Activated gamma-delta T cell treated with Interleukin-2 at 50 U/mL for 16 hours (primary cell): Measurements from ENCODE around the gene ZNF234.
"Not testable (repeated sequence)": the region's sequence is repeated elsewhere in the genome, so short reads cannot be mapped to it uniquely, and the experiment has no call there.

Experiments used
- DNase-seq: peaks from one replicate; pipeline ENCODE4 v3.0.0-alpha.2; 2020

ZNF234 gene

DNA sequence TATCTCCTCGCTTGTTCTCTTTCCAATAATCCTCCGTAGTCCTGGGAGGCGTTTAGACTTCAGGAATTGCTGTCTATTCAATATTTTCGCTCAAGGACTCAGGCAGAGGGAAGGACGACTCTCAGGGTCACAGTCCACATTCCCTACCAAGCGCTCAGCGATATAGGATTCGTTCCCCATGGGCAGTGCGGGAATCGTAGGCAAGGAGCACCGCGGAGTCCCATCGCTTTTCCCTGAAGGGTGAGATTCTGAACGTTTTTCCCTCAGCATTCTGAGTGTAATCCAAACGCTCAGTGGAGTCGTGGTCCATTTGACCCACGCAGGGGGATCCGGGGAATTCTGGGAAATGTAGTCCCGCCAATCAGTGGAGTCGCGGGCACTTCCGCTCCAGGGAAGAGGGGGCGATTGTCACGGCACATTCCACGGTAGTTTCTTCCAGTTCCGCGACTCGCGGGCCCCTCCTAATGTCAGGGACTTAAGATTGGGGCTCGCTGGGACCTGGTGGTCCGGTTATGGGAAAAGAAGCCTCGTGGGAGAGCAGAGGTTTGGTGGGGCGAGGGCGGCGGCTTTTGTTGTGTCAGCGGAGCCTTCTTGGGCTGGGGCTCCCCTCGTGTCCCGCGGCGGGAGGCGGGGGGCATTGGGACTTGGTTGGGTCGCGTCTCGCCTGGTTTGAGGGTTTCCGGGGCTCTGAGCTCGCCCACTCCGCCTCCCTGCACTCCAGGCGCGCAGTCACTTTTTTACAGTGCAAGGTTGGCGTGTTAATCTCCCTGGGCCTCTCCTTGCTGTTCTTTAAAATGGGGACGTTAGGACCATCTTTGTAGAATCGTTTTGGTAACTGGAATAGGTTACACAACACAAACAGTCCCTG is at the start of gene ZNF234:
Gene ZNF234, plus strand, starts transcription at position 364 of the 868 bp plus-strand sequence. CDS start 3,079 bp downstream, outside the sequence.
- DNase-seq, result peak; percentile 61

DNA sequence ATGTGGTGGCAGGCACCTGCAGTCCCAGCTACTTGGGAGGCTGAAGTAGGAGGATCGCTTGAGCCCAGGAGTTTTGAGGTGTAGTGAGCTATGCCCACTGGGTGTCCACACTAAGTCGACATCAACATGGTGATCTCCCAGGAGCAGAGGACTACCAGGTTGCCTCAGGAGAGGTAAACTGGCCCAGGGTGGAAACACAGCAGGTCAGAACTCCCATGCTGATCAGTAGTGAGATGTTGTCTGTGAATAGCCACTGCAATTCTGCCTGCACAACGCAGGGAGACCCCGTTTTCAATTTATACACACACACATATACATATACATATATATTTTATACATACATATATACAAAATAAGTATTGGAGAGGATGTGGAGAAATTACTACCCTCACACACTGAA is 49.2 kb upstream of the ZNF234 start:
- no peak for DNase-seq

DNA sequence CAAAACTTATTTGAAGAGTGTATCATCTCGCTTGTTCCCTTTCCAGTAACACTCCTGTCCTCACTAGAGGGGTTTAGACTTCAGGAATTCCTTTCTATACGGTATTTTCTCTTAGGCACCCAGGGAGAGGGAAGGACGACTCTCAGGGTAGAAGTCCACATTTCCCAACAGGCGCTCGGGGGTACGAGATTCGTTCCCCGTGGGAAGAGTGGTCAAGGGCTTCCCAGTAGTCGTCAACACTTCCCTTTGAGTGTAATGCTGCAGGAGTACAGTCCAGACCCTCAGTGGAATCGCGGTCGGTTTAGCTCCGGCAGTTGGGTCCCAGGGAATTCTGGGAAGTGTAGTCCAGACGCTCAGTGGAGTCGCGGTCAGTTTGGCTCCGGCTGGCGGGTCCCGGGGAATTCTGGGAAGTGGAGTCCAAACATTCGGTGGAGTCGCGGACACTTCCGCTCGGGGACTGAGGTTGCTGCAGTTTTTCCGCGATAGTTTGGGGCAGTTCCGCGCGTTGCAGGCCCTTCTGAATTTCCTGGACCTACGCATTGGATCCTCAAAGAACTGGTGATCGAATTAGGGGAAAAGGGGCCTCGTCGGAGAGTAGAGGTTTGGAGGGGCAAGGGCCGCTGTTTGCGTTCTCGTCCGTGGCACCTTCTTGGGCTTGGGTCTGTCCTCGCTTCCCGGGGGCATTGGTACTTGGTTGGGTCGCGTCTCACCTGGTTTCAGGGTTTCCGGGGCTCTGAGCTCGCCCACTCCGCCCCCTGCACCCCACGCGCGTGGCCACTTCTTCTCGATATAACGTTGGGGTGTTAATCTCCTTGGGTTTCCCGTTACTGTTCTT is 47.2 kb upstream of the ZNF234 start, which contains the start of gene ZNF224:
Gene ZNF224, plus strand, starts transcription at position 431 of the 835 bp plus-strand sequence. CDS start 3,513 bp downstream, outside the sequence.
- DNase-seq, result peak; percentile 84

DNA sequence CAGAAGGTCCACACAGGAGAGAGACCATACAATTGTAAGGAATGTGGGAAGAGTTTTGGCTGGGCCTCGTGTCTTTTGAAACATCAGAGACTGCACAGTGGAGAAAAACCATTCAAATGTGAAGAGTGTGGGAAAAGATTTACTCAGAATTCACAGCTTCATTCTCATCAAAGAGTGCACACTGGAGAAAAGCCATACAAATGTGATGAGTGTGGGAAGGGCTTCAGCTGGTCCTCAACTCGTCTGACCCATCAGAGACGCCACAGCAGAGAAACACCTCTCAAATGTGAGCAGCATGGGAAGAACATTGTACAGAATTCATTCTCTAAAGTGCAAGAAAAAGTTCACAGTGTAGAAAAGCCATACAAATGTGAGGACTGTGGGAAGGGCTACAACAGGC is 33.6 kb upstream of the ZNF234 start:
- no peak for DNase-seq

DNA sequence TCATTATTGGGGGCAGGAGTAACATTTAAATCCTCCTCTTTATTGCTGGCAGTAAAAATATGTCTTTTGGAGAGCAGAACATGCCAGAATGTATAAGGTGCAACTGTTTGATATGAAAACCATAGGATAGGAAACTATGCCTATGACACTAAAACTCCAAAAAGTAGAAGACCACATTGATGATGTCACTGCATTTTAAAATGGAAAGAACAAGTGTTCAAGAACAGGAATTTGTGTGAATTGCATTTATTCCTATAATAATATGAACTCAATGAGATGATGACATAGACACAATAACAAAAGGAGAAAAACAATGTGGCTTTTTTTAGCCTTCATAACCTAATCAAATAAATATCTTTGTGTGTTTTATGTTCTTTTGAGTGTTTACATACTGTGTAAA is 31.9 kb upstream of the ZNF234 start:
- DNase-seq, result no peak

DNA sequence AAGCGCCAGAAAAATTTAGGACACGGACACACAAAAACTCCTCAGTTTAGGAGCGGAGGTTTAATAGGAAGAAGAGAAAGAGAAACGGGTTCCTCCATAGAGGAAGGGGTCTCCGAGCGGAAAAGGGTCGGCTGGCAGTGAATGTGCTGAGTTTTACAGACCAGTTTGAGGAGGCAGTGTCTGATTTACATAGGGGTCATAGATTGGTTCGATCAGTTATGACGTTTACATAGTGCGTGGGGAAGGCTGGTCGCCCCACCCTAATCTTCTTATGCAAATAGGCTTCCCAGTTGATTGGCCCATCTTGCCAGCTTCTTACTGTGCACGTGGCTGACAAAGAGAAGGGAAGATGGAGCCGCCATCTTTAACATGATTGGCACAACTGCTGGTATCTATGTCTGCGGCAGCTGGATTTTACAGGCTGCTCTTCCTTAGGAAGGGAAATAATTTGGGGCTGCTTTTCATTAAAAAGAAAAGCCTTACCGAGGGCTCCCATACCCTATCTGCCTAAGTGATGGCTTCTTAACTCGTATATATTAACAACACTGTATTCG is 29.4 kb upstream of the ZNF234 start:
- no peak for DNase-seq

DNA sequence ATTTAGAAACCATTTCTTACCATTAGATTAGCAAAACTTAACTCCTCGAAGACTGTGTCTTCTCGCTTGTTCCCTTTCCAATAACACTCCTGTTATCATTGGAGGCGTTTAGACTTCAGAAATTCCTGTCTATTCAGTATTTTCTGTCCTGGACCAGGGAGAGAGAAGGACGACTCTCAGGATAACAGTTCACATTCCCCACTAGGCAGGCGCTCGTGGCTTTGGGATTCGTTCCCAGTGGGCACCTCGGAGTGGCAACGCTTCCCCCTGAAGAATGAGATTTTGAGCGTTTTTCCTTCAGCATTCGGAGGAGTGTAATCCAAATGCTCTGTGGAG is 28.6 kb upstream of the ZNF234 start:
- no peak for DNase-seq

DNA sequence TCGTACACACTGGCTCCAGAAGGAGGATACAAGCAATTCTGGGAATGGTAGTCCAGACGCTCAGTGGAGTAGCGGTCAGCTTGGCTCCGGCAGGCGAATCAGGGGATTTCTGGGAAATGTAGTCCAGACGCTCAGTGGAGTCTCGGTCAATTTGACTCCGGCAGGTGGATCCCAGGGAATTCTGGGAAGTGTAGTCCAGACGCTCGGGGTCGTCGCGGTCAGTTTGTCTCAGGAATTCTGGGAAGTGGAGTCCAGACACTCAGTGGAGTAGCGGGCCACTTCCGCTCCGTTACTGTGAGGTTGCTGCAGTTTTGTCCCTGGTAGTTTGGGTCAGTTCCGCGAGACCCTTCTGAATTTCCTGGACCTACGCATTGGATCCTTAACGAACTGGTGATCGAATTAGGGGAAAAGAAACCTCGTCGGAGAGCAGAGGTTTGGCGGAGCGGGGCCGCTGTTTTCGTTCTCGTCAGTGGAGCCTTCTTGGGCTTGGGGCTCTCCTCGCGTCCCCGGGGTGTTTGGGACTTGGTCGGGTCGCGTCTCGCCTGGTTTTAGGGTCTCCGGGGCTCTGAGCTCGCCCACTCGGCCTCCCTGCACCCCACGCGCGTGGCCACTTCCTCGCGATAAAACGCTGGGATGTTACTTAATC is 28.1 kb upstream of the ZNF234 start, which contains the start of gene ZNF225:
Gene ZNF225, plus strand, starts transcription at position 262 of the 646 bp plus-strand sequence. CDS start 2,429 bp downstream, outside the sequence.
- peak; percentile 81 for DNase-seq

DNA sequence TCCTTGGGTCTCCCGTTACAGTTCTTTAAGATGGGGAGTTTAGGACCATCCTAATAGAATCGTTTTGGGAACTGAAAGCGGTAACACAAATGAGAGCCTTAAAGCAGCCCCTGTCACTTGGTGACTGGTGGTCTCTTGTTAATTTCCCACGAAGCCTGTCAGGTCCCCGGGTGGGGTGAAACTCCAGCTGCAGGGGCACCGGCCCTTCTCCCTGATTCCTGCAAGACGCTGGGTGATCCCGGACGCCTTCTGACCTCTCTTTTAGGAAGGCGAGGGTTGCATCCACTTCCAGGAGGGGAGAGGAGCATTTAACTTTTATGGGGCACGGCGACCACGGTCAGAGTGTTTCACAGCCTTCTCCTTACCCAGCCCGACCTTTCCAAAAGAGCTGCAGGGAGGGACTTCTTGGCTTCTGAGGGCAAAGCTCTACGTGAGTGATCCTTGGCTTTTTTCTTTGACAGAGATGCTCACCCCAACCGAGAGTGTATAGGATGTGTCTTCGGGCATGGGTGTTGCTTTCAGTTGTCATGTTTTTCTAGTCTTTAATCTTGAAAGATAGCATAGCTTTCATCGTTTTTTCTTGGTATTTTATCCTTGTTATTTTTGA is 27.5 kb upstream of the ZNF234 start:
- no peak for DNase-seq

DNA sequence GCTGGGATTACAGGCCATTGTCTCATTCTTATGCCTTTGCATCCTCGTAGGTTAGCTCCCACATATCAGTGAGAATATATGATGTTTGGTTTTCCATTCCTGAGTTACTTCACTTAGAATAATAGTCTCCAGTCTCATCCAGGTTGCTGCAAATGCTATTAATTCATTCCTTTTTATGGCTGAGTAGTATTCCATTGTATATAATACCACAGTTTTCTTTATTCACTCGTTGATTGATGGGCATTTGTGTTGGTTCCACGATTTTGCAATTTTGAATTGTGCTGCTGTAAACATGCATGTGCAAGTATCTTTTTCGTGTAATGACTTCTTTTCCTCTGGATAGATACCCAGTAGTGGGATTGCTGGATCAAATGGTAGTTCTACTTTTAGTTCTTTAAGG is 20.2 kb upstream of the ZNF234 start:
- not testable (repeated sequence) for DNase-seq

DNA sequence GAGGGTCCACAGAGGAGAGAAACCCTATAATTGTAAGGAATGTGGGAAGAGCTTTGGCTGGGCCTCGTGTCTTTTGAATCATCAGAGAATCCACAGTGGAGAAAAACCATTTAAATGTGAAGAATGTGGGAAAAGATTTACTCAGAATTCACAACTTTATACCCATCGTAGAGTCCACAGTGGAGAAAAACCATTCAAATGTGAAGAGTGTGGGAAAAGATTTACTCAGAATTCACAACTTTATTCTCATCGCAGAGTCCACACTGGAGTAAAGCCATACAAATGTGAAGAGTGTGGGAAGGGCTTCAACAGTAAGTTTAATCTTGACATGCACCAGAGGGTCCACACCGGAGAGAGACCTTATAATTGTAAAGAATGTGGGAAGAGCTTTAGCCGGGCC is 9.4 kb upstream of the ZNF234 start:
- DNase-seq, result no peak

DNA sequence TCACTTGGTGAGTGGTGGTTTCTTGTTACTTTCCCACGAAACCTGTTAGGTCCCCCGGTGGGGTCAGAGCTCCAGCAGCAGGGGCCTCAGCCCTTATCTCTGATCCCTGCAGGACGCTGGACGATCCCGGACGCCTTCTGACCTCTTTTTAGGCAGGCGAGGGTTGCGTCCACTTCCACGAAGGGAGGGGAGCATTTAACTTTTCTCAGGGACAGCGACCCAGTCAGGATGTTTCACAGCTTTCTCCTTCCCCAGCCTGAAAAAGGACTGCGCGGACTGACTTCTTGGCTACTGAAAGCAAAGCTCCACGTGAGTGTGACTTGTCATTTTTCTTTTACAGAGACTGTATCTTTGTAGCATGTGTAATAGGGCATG is 692 bp downstream of the ZNF234 start:
- DNase-seq, result no peak

DNA sequence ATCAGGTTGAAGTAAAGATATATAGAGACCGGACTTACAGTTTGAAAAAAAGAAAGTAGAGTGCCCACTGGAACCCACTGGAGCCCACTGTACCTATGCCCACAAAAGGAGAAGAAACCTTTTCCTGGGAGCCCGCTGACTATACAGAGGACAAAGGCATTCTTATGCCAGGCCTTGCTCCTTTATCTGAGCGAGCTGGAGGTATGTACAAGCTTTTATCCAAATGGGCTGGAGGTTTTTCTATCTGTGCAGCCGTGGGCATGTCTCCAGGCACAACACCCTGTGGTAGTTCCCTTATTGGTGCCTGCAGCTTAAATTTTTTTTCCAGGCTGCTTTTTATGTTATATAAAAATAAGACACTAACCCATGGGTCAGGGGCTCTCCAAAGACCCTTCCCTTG is 8.4 kb downstream of the ZNF234 start:
- no peak for DNase-seq

DNA sequence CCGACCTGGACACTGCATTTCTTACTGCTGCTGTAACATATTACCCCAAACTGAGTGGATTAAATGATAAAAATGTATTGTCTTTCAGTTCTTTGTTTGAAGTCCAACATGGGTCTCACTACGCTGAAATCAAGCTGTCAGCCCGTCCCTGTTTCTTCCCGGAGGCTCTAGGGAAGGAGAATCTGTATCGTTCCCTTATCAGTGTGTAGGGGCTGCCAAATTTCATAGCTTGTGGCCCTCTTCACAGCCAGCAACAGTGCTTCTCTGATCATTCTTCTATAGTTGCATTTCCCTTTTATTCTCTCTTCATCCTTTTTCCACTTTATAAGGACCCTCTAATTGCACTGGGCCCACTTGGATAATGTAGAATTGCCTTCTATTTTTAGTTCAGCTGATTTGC is 10.1 kb downstream of the ZNF234 start:
- DNase-seq, result no peak

DNA sequence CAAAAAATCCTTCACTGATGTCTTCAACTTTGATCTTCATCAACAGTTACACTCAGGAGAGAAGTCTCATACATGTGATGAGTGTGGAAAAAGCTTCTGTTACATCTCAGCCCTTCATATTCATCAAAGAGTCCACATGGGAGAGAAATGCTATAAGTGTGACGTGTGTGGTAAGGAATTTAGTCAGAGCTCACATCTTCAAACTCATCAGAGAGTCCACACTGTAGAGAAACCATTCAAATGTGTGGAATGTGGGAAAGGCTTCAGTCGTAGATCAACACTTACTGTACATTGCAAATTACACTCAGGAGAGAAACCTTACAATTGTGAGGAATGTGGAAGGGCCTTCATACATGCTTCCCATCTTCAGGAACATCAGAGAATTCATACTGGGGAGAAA is 15.1 kb downstream of the ZNF234 start:
- DNase-seq, result no peak

DNA sequence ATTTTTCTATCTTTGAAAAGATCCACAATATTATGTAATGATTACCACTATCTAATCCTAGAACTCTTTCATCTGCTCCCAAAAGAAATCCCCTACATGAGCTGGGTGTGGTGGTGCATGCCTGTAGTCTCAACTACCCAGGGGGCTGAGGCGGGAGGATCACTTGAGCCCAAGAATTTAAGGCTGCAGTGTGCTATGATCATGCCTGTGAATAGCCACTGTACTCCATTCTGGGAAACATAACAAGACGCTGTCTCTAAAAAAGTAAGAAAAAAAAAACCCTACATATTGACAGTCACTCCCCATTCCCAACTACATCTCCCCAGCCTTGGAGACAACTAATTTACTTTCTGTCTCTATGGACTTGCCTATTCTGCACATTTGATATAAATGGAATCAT is 22.4 kb downstream of the ZNF234 start:
- DNase-seq, result no peak

DNA sequence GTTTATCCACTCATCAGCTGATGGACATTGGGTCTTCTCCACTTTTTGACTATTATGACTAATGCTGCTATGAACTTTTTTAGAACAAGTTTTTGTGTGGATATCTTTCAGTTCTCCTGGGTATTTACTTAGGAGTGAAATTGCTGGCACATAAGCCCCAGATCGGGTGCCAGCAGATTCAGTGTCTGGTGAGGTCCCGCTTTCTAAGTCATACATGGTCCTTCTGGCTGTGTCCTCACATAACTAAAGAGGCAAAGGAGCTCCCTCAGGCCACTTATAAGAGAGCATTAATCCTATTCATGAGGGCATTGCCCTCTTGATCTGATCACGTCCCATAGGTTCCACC is 22.9 kb downstream of the ZNF234 start:
- DNase-seq, result no peak

DNA sequence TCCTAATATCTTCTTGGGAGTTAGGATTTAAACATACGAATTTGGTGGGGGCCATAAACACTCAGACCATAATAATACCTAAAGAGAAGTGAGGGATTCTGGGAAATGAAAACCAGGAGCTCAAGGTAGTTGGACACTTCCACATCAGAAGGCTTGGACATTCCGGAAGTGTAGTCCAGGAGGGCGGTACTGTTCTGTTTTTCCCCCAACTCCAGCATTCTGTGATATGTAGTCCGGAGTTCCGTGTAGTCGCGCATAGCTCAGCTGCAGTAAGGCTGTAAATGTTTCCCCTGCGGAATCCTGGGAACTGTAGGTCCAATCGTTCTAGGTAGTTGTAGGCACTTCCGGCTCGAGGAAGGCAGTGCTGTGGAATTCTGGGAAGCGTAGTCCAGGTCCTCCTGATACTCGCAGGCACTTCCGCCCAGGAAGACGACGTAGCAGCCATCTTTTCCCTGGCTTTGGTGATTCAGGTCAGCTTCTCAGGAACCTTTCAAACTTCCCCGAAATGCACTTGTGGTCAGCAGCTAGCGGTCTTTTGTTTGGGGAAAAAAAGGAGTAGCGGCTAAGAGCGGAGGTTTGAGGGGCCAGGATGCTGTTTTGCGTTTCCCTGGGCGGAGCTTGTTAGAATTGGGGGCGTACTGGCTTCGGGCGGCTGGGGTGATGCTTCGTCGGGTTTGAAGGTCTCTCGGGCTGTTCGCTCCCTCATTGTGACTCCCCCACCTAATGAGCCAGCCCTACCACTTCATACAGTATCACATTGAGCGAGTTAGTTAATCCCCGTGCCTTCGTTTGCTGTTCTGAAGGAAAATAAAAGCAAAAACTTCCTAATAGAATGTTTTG is 23.5 kb downstream of the ZNF234 start, which contains the start of gene ZNF226:
Gene ZNF226, plus strand, starts transcription at position 428 of the 840 bp plus-strand sequence. CDS start 4,981 bp downstream, outside the sequence.
- DNase-seq, result peak; percentile 75

DNA sequence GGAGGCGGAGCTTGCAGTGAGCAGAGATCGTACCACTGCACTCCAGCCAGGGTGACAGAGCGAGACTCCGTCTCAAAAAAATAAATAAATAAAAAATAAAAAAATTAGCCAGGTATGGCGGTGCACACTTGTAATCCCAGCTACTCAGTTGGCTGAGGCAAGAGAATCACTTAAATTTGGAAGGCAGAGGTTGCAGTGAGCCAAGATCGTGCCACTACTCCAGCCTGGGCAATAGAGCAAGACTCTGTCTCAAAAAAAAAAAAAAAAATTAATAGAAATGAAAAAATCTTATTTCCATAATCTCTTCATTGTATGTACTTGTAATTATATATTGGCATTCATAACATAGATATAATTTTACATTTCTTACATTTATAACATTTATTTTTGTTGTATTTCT is 29.3 kb downstream of the ZNF234 start:
- DNase-seq, result not testable (repeated sequence)

DNA sequence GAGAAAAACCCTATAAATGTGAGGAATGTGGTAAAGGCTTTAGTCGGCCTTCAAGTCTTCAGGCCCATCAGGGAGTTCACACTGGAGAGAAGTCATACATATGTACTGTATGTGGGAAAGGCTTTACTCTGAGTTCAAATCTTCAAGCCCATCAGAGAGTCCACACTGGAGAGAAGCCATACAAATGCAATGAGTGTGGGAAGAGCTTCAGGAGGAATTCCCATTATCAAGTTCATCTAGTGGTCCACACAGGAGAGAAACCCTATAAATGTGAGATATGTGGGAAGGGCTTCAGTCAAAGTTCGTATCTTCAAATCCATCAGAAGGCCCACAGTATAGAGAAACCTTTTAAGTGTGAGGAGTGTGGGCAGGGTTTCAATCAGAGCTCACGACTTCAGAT is 35.2 kb downstream of the ZNF234 start:
- DNase-seq, result no peak

DNA sequence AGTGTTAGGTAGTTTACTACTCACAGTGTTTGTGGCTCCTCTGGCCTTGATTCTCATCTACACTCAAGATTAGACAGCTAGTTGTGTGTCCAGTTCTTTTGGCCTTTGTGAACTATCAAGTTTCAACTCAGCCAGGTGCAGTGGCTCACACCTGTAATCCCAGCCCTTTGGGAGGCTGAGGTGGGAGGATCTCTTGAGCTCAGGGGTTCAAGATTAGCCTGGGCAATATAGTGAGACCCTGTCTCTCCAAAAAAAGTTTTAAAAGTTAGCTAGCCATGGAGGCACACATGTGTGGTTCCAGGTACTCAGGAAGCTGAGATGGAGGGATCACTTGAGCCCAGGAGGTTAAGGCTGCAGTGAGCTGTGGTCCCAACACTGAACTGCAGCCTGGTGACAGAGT is 39.6 kb downstream of the ZNF234 start:
- DNase-seq, result no peak

DNA sequence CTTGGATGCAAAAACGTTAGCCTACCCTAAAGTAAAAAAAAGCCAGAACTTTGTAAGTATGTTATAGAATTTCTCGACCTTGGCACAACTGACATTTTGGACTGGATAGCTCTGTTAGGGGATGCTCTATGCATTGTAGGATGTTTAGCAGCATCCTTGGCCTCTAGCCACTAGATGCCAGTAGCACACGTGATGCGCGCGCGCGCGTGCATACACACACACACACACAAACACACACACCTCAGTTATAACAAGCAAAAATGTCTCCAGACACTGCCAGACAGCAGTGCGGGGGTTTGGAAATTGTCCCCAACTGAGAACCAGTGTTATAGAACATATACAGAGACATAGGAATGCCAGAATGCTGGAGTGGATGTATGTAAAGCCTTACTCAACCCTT is 40.8 kb downstream of the ZNF234 start:
- no peak for DNase-seq
